HG02973 (cell line): ENCODE measurements around the gene PTGDR2.

Experiments
- ATAC-seq: cut with Tn5 transposase; IDR thresholded peaks from one replicate; pipeline ENCODE4 v1.9.1; 2021; ENCODE audit warnings: moderate library complexity; ENCODE audit not compliant: unreplicated experiment

PTGDR2 gene

DNA sequence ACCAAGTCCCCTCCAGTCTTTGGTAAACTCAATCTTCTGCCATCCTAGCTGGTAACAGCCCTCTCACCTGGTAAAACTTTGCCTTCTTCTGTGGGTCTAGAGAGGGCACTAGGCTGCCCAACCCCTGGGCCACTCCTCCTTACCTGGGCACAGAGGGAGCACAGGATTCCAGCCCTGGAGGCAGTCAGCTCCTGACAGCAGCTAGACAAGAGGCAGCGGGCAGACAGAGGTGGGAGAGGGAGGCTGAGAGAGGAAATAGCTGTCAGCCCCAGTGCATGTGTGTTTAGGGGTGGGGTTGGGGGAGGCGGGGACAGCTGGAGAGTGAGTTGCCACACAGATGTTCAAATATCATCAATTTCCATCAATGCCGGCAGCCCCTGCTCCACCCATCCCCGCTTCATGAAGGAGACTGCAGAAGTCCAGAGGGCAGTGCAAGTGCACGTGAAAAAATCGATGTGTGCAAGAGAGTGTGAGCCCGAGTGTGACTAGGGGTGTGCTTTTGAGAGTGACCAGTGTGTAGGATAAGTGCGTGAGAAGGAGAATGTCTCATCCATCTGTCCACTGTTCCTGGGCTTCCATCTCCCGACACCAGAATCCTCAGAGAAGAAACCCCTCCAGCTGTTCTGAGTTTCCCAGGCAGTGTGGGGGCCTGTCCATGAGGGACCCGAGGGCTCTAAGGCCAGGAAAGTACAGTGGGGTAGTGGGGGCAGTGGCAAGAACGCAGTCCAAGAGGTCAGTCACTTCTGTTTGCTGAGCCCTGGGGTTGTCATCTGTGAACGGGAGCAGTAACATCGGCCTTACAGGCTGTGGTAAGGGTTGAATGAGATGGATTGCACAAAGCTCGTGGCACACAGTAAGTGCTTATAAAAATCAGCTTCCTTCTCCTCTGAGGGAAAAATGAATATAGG is at the start of gene PTGDR2:
Gene PTGDR2, minus strand, starts transcription at position 225 of the 908 bp plus-strand sequence. CDS start 2,228 bp downstream, outside the sequence.
- ATAC-seq, result no peak

GRCh38 chr11:60905047-60905446 is 49.3 kb upstream of the PTGDR2 start:
- ATAC-seq, result no peak

- no peak for ATAC-seq
These were observed 46.9 kb upstream of the PTGDR2 start for GRCh38 chr11:60902625-60903024.

- ATAC-seq, result no peak
These were observed 45.1 kb upstream of the PTGDR2 start for GRCh38 chr11:60900673-60901404.

GRCh38 chr11:60899977-60900376 is 44.2 kb upstream of the PTGDR2 start:
- ATAC-seq, result no peak

- ATAC-seq, result no peak
These were observed 43.5 kb upstream of the PTGDR2 start for GRCh38 chr11:60899046-60899936.

DNA sequence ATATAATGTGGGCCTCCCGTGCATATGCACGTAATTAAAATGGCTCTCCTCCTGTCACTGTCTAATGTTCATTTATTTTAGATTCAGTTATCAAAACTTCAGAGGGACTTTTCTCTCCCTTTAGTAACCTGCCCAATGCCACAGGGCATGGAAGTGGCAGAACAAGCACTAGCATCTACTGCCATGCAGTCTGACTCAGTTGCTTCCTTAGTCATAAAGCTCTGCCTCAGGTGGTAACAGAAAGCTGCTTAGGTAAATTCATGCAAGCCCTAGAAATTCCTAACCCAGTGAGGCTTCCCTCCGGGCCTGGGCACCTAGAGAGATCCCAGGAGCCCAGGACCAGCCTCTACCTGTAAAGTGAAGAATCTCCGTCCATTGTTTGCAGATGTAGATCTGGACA is 41.7 kb upstream of the PTGDR2 start:
- ATAC-seq, result no peak

DNA sequence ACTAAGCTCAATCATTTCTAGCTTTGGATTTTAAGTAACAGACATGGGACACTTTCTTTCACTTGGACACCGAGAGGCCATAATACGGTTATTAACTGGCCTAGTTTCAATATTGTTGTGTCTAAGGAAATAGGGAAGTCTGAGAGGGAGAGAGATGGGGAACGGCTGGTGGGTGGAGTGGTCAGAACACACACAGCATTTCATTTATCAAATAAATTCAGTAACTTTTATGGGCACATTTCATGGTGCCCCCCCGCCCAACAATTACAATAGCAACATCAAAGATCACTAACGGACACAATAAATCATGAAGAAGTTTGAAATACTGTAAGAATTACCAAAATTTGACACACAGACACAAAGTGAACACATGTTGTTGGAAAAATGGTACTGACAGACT is 39.9 kb upstream of the PTGDR2 start:
- no peak for ATAC-seq

GRCh38 chr11:60891103-60891741 is 35.5 kb upstream of the PTGDR2 start:
- no peak for ATAC-seq

DNA sequence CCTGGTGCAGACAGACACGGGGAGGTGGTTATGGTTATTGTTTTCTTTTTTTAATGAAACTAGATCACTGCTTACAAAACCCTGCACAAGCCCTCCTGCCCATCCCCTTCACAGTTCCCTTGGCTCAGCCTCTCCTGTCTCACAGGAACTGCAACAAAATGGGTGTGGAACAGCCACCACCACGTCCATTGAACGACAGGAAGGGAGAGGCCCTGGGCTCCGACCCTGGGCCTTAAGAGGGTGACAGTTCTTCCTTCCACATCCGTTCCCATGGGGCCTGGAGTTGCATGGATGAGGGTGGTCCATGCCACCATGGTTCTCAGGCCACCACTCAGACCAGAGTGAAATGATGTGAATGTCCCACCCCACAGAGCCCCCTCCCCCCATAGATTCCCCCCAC is 34.9 kb upstream of the PTGDR2 start:
- no peak for ATAC-seq

DNA sequence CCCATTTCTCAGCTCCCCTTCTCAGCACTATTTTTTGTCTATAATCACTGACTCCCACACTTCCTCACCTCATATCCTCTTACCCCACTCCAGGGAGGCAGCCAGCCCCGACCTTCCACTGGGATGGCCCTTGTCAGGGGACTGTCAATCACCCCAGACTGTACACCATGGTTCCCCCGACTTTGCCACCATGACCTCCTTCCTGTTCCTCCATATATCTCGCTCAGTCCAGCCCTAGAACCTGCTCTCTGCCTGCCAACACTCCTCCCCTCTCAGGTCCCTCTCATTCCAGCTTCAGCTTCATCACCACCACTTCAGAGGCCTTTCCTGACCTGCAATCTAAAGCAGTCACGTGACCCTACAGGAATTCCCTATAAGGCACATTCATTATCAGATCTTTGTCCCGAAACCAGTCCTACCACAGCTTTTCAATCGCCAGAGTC is 34.1 kb upstream of the PTGDR2 start:
- no peak for ATAC-seq

GRCh38 chr11:60887556-60887955 is 31.8 kb upstream of the PTGDR2 start:
- no peak for ATAC-seq

GRCh38 chr11:60880643-60881282 is 25.0 kb upstream of the PTGDR2 start:
- ATAC-seq, result no peak

DNA sequence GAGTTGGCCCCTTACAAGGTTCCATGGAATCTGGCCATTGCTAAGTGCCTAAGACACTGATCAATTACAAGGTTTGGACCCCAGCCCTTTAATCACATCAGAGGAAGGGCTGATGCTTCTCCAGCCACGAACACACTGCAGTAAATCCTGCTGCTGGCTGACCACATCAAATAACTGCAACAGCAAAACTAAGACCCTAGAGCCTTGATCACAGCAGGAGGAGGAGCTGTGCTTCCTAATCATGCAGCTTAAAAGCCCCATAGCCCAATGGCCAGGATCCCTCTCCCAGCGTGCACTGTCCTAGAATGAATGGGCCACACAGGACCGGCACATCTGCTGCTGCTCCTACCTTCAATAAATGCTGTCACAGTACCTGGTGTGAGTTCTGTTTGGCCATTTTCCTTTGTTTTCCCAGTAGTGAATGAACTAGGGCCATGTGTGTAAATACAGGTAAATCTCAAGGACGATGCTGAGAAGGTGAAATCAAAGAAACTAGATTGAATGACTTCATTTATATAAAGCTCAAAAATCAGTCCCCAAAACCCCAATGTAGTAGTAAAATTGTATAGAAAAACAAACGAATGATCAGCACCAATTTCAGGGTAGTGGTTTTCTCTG is 24.3 kb upstream of the PTGDR2 start:
- no peak for ATAC-seq

- no peak for ATAC-seq
These were observed 23.4 kb upstream of the PTGDR2 start for GRCh38 chr11:60879104-60879503.

GRCh38 chr11:60878245-60879101 is 22.7 kb upstream of the PTGDR2 start:
- ATAC-seq, result no peak

GRCh38 chr11:60876168-60876485 is 20.4 kb upstream of the PTGDR2 start:
- ATAC-seq, result no peak

DNA sequence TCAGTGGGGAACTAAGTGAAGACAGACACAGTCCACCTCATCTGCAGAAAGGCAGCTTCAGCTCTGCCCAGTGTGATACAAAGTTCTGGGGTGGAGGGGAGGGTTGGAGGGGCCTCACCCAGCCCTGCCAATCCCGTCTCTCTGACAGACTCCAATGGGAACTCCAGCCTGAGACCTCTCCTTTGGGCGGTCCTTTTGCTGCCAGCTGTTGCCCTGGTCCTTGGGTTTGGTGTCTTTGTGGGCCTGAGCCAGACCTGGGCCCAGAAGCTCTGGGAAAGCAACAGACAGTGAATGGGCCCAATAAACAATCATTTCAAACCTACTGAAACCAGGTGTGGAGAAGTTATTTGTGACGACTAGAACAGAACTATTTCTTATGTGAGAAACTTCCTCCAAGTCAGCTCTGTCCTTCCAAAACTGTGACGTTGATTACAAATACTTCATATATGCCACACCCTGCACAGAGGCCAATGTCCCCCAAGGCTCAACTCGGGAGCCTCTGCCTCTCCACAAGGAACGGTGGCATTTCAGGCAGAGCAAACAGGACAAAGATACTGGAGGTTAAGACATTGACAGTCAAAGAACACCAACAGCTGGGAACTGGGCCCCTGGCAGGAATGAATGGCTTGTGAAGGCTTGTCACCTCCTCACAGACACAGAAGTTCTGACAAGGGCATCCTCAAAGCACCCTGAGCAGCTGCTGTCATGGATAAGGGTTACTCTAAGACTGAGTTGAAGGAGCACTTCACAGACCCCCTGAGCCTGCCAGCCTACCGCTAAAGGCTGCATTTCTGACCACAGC is 19.8 kb upstream of the PTGDR2 start:
- no peak for ATAC-seq
